Measurements from ENCODE around the gene RIMBP2.

RIMBP2 gene

GRCh38 chr12:130640496-130640895 is 75.6 kb downstream of the RIMBP2 start (continued):
- TF ChIP-seq PRDM2 (tag by site-specific recombination; IDR thresholded peaks at IDR 0.05; ENCODE audit: borderline replicate concordance) = no peak
- TF ChIP-seq ZNF777 (tag by site-specific recombination; IDR thresholded peaks at IDR 0.05; ENCODE audit: borderline replicate concordance) = no peak
- TF ChIP-seq SCRT1 (tag by site-specific recombination; IDR thresholded peaks at IDR 0.05; ENCODE audit: borderline replicate concordance) = no peak

GRCh38 chr12:130639476-130640424 is 76.3 kb downstream of the RIMBP2 start:
- CTCF ChIA-PET = no interaction called here

GRCh38 chr12:130636370-130636769 is 79.7 kb downstream of the RIMBP2 start:
- Histone ChIP-seq H3K4me1 (ENCODE audit: control insufficient read depth, insufficient read depth, low read length) (no peaks in the 10 kb centered on the region), H3K9me3 (ENCODE audit: control insufficient read depth, insufficient read depth, low read depth, low read length) (no peaks in the 10 kb centered on the region), H3K27ac (ENCODE audit: extremely low read depth, low read depth, low read length) (no peak overlapping the region), H3K4me3 (ENCODE audit: low read depth, low read length) (no peak overlapping the region), H3K36me3 (ENCODE audit: control insufficient read depth in 2 of 2, insufficient read depth in 1 of 2, low read length in 2 of 2) (no peaks in the 10 kb centered on the region)
- ChIA-PET CTCF (no interaction called here), POLR2A (no interaction called here)
- TF ChIP-seq TSHZ1 (tag by site-specific recombination; IDR thresholded peaks at IDR 0.05; ENCODE audit: borderline replicate concordance) (no peak), ZNF48 (tag by site-specific recombination; IDR thresholded peaks at IDR 0.05) (no peak), ZBTB20 (tag by site-specific recombination; IDR thresholded peaks at IDR 0.05) (no peak), HOXD13 (CRISPR knock-in tag; IDR thresholded peaks at IDR 0.05; ENCODE audit: borderline replicate concordance) (no peak), ZNF266 (tag by site-specific recombination; IDR thresholded peaks at IDR 0.05; ENCODE audit: low read depth) (no peak), ZNF10 (tag by site-specific recombination; IDR thresholded peaks at IDR 0.05) (no peak), GLI4 (tag by site-specific recombination; IDR thresholded peaks at IDR 0.05) (no peak), MYNN (tag by site-specific recombination; IDR thresholded peaks at IDR 0.05; ENCODE audit: borderline replicate concordance) (no peak), SCRT2 (tag by site-specific recombination; IDR thresholded peaks at IDR 0.05) (no peak), ZNF174 (tag by site-specific recombination; IDR thresholded peaks at IDR 0.05) (no peak), ZNF521 (tag by site-specific recombination; IDR thresholded peaks at IDR 0.05) (no peak)

More at GRCh38 chr12:130639476-130640424, 76.3 kb downstream of the RIMBP2 start:
- Histone ChIP-seq H3K27ac (ENCODE audit: extremely low read depth, low read depth, low read length) (no peak overlapping the region), H3K36me3 (ENCODE audit: control insufficient read depth in 2 of 2, insufficient read depth in 1 of 2, low read length in 2 of 2) (no peaks in the 10 kb centered on the region), H3K9me3 (ENCODE audit: control insufficient read depth, insufficient read depth, low read depth, low read length) (no peaks in the 10 kb centered on the region), H3K4me1 (ENCODE audit: control insufficient read depth, insufficient read depth, low read length) (no peaks in the 10 kb centered on the region), H3K4me3 (ENCODE audit: low read depth, low read length) (no peak overlapping the region)
- POLR2A ChIA-PET = no interaction called here
- TF ChIP-seq ZFHX2 (tag by site-specific recombination; conservative IDR thresholded peaks at IDR 0.05) (no peak), ZNF791 (tag by site-specific recombination; IDR thresholded peaks at IDR 0.05) (no peak), PRDM1 (tag by site-specific recombination; IDR thresholded peaks at IDR 0.05) (no peak), ZBTB8A (tag by site-specific recombination; IDR thresholded peaks at IDR 0.05) (no peak), ZNF585B (tag by site-specific recombination; IDR thresholded peaks at IDR 0.05) (no peak), ZNF394 (tag by site-specific recombination; IDR thresholded peaks at IDR 0.05; ENCODE audit: borderline replicate concordance) (no peak), ZNF266 (tag by site-specific recombination; IDR thresholded peaks at IDR 0.05; ENCODE audit: low read depth) (no peak), ZNF354C (tag by site-specific recombination; IDR thresholded peaks at IDR 0.05; ENCODE audit: borderline replicate concordance, low read depth) (no peak), ZNF23 (tag by site-specific recombination; IDR thresholded peaks at IDR 0.05; ENCODE audit: borderline replicate concordance) (no peak), ZNF37A (tag by site-specific recombination; IDR thresholded peaks at IDR 0.05) (no peak), ZNF792 (tag by site-specific recombination; IDR thresholded peaks at IDR 0.05) (no peak), ZSCAN18 (tag by site-specific recombination; IDR thresholded peaks at IDR 0.05) (no peak), ZNF521 (tag by site-specific recombination; IDR thresholded peaks at IDR 0.05) (no peak)

Measured in HEK293 (cell line).